ENCODE measurements around the gene MRAS.

MRAS gene

DNA sequence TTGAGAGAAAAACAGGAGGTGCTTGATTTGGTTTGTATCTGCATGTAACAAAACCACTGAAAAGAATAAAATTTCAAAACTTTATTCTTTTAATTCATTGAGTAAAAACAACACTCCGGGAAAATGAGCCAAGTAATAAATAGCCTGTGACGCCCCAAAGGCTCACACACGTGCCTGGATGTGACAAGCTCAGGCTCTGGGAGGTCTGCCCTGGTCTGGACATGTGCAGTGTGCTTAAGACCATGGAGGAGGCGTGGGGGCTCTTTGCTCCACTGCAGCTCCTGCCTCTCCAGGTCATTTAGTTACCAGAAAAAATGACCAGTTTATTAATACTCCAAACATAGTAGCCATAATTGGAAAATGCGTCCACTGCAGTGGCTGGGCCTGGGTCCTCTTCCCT is 10.1 kb upstream of the MRAS start:
- Histone ChIP-seq H3K27ac (ENCODE audit: insufficient read depth, low read length, poor library complexity, severe bottlenecking) (no peak overlapping the region), H3K4me3 (ENCODE audit: insufficient read depth, low read depth, low read length, poor library complexity, severe bottlenecking) (no peak overlapping the region), H3K27me3 (replicated peaks; ENCODE audit: control insufficient read depth, insufficient read depth, low read length, poor library complexity, severe bottlenecking) (no peaks in the 10 kb centered on the region), H3K4me1 (ENCODE audit: control insufficient read depth, insufficient read depth, low read length, poor library complexity, severe bottlenecking) (no peaks in the 10 kb centered on the region), H3K9me3 (ENCODE audit: control insufficient read depth, low read length) (no peaks in the 10 kb centered on the region), H3K36me3 (ENCODE audit: control insufficient read depth, insufficient read depth, low read length) (no peaks in the 10 kb centered on the region)
- no peak for DNase-seq

DNA sequence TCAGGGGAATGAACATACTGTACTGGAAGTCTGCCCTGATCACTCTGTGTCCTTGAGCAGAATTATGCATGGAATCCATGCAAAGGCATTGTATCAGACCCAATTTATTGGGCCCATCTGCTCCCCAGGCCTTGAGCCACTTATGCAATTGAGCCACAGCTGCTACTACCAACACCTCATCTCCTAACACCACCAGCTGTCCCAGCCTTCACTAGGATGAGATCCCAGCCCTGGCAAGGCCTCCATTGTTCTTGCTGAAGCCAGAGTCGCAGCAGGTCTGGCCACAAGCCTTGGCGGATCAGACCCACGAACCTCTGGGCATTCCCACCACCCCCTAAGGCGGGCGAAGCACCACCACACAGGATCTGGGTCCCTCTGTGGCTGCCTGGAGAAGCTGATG is 9.6 kb upstream of the MRAS start:
- H3K27me3 ChIP-seq (replicated peaks; ENCODE audit: control insufficient read depth, insufficient read depth, low read length, poor library complexity, severe bottlenecking): no peaks in the 10 kb centered on the region
- no peaks in the 10 kb centered on the region for H3K4me1 ChIP-seq (ENCODE audit: control insufficient read depth, insufficient read depth, low read length, poor library complexity, severe bottlenecking)
- DNase-seq: no peak
- no peak overlapping the region for H3K27ac ChIP-seq (ENCODE audit: insufficient read depth, low read length, poor library complexity, severe bottlenecking)
- H3K9me3 ChIP-seq (ENCODE audit: control insufficient read depth, low read length): no peaks in the 10 kb centered on the region
- H3K4me3 ChIP-seq (ENCODE audit: insufficient read depth, low read depth, low read length, poor library complexity, severe bottlenecking): no peak overlapping the region
- H3K36me3 ChIP-seq (ENCODE audit: control insufficient read depth, insufficient read depth, low read length): no peaks in the 10 kb centered on the region

DNA sequence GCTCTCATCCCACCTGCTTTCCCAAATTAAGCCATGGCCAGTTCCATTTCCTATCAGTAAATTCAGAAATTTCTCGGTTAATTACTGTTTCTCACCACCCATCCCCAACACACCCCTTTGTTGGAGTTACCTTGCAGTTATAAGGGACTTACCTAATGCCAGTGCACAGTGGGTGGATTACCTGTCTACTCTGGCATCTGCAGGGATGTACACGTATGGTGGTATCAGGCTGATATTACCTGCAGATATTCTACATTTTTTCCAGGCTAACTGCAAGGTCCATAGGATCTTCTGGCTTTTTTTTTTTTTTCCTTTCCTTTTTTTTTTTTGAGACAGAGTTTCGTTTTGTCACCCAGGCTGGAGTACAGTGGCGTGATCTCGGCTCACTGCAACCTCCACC is 7.9 kb upstream of the MRAS start:
- H3K27me3 ChIP-seq (replicated peaks; ENCODE audit: control insufficient read depth, insufficient read depth, low read length, poor library complexity, severe bottlenecking): no peaks in the 10 kb centered on the region
- H3K36me3 ChIP-seq (ENCODE audit: control insufficient read depth, insufficient read depth, low read length): no peaks in the 10 kb centered on the region
- H3K4me1 ChIP-seq (ENCODE audit: control insufficient read depth, insufficient read depth, low read length, poor library complexity, severe bottlenecking): no peaks in the 10 kb centered on the region
- no peak overlapping the region for H3K27ac ChIP-seq (ENCODE audit: insufficient read depth, low read length, poor library complexity, severe bottlenecking)
- no peaks in the 10 kb centered on the region for H3K9me3 ChIP-seq (ENCODE audit: control insufficient read depth, low read length)
- no peak for DNase-seq
- H3K4me3 ChIP-seq (ENCODE audit: insufficient read depth, low read depth, low read length, poor library complexity, severe bottlenecking): no peak overlapping the region

DNA sequence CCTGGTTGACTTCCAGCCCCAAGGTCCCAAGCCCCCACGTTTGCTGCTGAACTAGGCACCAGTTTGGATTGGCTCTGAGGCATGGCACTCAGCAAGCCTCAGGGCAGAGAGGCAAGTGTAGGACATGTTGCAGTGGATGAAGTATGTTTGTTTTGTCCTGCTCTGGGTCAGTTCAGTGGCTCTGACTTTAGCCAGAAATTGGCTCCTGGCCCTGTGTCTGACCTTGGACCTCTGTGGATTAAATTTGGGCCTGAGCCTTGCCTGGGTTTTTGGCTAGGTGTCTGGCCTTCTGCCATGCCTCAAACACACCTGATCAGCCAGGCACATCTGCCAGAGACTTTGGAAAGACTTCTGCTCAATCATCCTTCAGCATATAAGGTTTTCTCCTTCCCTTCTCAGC is 3.6 kb upstream of the MRAS start:
- H3K36me3 ChIP-seq (ENCODE audit: control insufficient read depth, insufficient read depth, low read length): no peaks in the 10 kb centered on the region
- no peak for DNase-seq
- H3K27ac ChIP-seq (ENCODE audit: insufficient read depth, low read length, poor library complexity, severe bottlenecking): no peak overlapping the region
- peaks cover 3% of the 10 kb centered on the region for H3K4me1 ChIP-seq (ENCODE audit: control insufficient read depth, insufficient read depth, low read length, poor library complexity, severe bottlenecking)
- H3K27me3 ChIP-seq (replicated peaks; ENCODE audit: control insufficient read depth, insufficient read depth, low read length, poor library complexity, severe bottlenecking): peaks cover 10% of the 10 kb centered on the region
- H3K4me3 ChIP-seq (ENCODE audit: insufficient read depth, low read depth, low read length, poor library complexity, severe bottlenecking): no peak overlapping the region
- no peaks in the 10 kb centered on the region for H3K9me3 ChIP-seq (ENCODE audit: control insufficient read depth, low read length)

DNA sequence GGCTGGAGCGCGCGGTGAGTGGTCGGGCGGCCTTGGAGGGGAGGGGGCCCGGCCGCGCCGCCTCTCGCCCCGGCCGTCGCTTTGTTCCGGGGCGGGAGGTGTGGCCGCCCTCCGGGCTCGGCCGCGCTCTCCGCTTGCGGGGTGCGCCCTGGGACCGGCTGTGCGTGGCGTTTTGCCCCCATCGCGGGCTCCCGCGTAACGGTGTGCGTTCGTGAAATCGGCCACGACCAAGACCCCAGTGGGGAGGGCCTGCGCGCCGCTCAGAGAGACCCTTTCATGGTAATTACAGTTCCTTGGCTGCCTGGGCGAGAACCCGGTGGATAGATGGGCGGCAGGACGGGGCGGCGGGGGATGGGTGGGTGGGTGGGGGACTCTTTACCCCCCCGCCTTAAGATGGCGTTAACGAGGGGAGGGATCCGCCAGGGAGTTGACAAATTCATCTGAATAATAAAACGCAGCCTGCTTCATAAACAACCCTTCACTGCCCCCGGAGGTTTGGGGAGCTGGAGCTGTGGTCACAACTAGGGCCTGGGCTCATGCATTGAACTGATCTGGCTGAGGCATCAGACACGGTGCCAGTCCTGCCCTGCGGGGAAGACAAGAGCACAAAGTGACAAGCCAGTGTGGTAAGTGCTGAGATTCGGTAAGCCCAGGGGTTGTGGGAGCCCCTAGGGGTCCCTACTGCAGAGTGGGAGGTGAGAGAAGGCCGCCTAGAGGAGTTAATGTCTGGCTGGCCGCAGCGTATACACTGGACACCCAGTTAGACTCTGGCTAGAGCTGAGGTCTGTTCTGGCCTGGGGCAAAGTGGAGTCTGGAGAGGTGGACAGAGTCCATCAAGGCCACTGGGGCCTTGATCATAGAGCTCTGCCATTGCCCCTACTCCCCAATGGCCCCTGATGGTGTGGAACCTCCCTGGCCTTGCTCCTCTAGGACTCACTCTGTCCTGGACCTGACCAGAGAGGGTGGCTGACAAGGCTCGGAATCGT is 668 bp downstream of the MRAS start:
- H3K4me3 ChIP-seq (ENCODE audit: insufficient read depth, low read depth, low read length, poor library complexity, severe bottlenecking): peak overlapping the region; percentile 58

DNA sequence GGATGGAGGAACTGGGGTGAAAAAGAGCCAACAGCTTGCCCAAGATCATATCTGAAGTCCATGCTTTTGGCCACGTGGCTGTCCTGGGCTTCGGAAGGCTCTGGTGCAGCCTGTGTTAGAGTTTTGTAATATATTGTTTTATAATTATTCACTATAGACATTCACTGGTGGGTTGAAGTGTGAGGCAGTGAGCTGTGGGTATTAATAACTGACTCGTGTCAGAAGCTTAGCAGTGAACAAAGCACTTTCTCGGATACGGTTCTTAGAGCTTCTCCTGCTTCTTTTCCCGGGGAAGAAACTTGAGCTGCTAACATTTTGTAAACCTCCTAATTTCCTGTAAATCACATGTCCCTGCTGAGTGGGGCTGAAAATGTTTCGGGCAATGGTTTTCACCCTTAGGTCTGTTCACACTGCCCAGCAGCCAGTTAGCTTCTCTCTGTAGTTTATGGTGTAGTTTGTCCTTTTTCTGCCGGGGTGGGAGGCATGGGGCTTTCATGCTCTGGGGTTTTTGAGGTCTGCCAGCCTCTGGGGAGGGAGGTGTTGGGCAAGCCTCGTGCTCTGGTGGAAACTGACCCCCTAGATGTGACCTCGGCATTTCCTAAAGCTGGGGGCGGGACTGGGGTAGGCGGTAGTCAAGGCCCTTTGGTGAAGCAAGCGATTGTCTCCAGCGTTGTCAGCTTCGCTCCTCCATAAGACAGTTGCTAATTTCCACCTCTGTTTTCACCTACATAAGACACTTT is 1.7 kb downstream of the MRAS start:
- Histone ChIP-seq H3K9me3 (ENCODE audit: control insufficient read depth, low read length) (no peaks in the 10 kb centered on the region), H3K27me3 (replicated peaks; ENCODE audit: control insufficient read depth, insufficient read depth, low read length, poor library complexity, severe bottlenecking) (peaks cover 10% of the 10 kb centered on the region), H3K4me3 (ENCODE audit: insufficient read depth, low read depth, low read length, poor library complexity, severe bottlenecking) (no peak overlapping the region), H3K4me1 (ENCODE audit: control insufficient read depth, insufficient read depth, low read length, poor library complexity, severe bottlenecking) (peaks cover 3% of the 10 kb centered on the region), H3K27ac (ENCODE audit: insufficient read depth, low read length, poor library complexity, severe bottlenecking) (no peak overlapping the region), H3K36me3 (ENCODE audit: control insufficient read depth, insufficient read depth, low read length) (no peaks in the 10 kb centered on the region)
- DNase-seq: no peak

More for the DNA sequence above, 668 bp downstream of the MRAS start:
- H3K27ac ChIP-seq (ENCODE audit: insufficient read depth, low read length, poor library complexity, severe bottlenecking): no peak overlapping the region
- no peak for DNase-seq
- peaks cover 10% of the 10 kb centered on the region for H3K27me3 ChIP-seq (replicated peaks; ENCODE audit: control insufficient read depth, insufficient read depth, low read length, poor library complexity, severe bottlenecking)
- H3K36me3 ChIP-seq (ENCODE audit: control insufficient read depth, insufficient read depth, low read length): no peaks in the 10 kb centered on the region
- H3K4me1 ChIP-seq (ENCODE audit: control insufficient read depth, insufficient read depth, low read length, poor library complexity, severe bottlenecking): peaks cover 3% of the 10 kb centered on the region
- no peaks in the 10 kb centered on the region for H3K9me3 ChIP-seq (ENCODE audit: control insufficient read depth, low read length)

DNA sequence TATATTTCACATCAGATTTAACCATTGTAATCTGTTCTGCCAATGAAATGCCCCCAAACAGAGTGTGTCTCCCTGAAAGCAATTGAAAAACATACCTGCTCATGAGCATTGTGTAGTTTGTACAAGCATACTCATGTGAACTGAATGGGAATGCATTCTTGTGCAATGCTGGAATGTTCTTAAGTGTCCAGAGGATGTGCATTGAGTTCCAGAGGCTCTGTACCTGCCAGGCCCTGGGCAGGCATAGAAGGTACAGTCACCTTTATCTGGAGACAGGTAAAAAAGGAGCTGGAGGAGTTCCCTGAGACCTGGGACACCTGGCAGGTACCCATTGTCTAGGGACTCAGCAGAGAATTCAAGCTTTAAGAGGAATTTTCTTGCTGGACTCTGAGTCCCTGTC is 2.8 kb downstream of the MRAS start:
- no peak overlapping the region for H3K4me3 ChIP-seq (ENCODE audit: insufficient read depth, low read depth, low read length, poor library complexity, severe bottlenecking)
- peaks cover 10% of the 10 kb centered on the region for H3K27me3 ChIP-seq (replicated peaks; ENCODE audit: control insufficient read depth, insufficient read depth, low read length, poor library complexity, severe bottlenecking)
- H3K27ac ChIP-seq (ENCODE audit: insufficient read depth, low read length, poor library complexity, severe bottlenecking): no peak overlapping the region
- no peaks in the 10 kb centered on the region for H3K9me3 ChIP-seq (ENCODE audit: control insufficient read depth, low read length)
- H3K36me3 ChIP-seq (ENCODE audit: control insufficient read depth, insufficient read depth, low read length): no peaks in the 10 kb centered on the region
- DNase-seq: no peak
- H3K4me1 ChIP-seq (ENCODE audit: control insufficient read depth, insufficient read depth, low read length, poor library complexity, severe bottlenecking): peaks cover 3% of the 10 kb centered on the region

DNA sequence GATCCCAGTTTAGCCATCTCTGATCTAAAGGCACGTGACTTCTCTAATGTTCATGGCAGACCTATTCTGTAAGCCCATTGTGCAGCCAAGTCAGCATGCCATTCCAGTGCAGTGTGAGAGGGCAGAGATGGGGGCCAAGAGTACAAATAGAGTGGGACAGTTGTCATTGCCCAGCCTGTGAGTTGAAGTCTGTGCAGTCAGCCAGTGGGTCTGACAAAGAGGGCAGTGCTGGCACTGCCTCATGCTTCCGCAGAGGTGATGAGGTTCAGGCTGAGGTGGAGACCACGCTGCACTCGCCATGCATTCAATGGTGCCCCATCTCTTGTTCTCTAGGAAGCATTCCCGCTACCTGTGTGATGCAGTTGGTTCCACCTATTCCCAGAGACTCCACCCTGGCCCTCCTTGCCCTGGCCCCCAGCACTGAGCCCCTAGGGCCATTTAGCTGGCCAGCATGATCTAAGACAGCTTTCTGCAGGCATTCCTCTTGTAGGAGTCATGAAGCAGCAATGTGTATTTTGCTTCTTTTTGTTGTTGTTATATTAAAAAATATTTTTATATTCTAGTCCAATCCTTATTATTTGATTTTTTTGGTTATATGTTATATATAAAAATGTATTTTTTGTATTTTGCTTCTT is 3.7 kb downstream of the MRAS start:
- DNase-seq: no peak
- H3K9me3 ChIP-seq (ENCODE audit: control insufficient read depth, low read length): no peaks in the 10 kb centered on the region

DNA sequence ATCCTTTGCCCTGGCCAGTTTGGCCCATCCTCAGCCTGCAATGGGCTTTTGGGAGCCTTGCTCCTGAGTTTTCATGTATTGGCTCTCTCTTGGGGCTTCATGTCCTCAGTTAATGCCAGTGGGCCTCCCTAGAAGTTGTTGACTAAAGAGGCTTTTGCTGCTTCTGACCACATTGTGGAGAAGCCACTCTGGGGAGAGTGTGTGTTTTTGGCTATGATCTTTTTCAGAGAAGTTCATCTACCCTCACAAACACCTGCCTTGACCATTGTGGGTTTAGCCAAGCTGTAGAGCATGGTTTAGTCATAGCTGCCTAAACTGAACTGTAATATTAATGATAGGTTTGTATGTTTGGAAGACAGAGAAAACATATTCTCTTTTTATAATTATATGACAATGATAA is 6.0 kb downstream of the MRAS start:
- no peaks in the 10 kb centered on the region for H3K27me3 ChIP-seq (replicated peaks; ENCODE audit: control insufficient read depth, insufficient read depth, low read length, poor library complexity, severe bottlenecking)
- no peaks in the 10 kb centered on the region for H3K4me1 ChIP-seq (ENCODE audit: control insufficient read depth, insufficient read depth, low read length, poor library complexity, severe bottlenecking)
- H3K36me3 ChIP-seq (ENCODE audit: control insufficient read depth, insufficient read depth, low read length): no peaks in the 10 kb centered on the region
- no peak overlapping the region for H3K27ac ChIP-seq (ENCODE audit: insufficient read depth, low read length, poor library complexity, severe bottlenecking)
- DNase-seq: no peak
- no peaks in the 10 kb centered on the region for H3K9me3 ChIP-seq (ENCODE audit: control insufficient read depth, low read length)
- no peak overlapping the region for H3K4me3 ChIP-seq (ENCODE audit: insufficient read depth, low read depth, low read length, poor library complexity, severe bottlenecking)

More for the DNA sequence above, 3.7 kb downstream of the MRAS start:
- H3K27me3 ChIP-seq (replicated peaks; ENCODE audit: control insufficient read depth, insufficient read depth, low read length, poor library complexity, severe bottlenecking): peaks cover 7% of the 10 kb centered on the region
- H3K4me3 ChIP-seq (ENCODE audit: insufficient read depth, low read depth, low read length, poor library complexity, severe bottlenecking): no peak overlapping the region
- no peak overlapping the region for H3K27ac ChIP-seq (ENCODE audit: insufficient read depth, low read length, poor library complexity, severe bottlenecking)
- peaks cover 3% of the 10 kb centered on the region for H3K4me1 ChIP-seq (ENCODE audit: control insufficient read depth, insufficient read depth, low read length, poor library complexity, severe bottlenecking)
- no peaks in the 10 kb centered on the region for H3K36me3 ChIP-seq (ENCODE audit: control insufficient read depth, insufficient read depth, low read length)

Data from effector memory CD4-positive, alpha-beta T cell (primary cell).